PFSK-1 (cell line): ENCODE measurements around the gene FOLR2.

Source experiments
- POLR2AphosphoS5 ChIP-seq: IDR thresholded peaks from 2 replicates; pipeline ENCODE4 v1.6.1; 2012; ENCODE audit warnings: low read depth, mild to moderate bottlenecking, control low read depth, low read length, moderate library complexity
- SIN3A ChIP-seq: IDR thresholded peaks from 2 replicates; pipeline ENCODE4 v1.6.1; 2012; ENCODE audit warnings: mild to moderate bottlenecking, low read length, moderate library complexity, borderline replicate concordance; ENCODE audit not compliant: insufficient read depth
- TAF1 ChIP-seq: IDR thresholded peaks from 2 replicates; pipeline ENCODE4 v1.6.1; 2012; ENCODE audit warnings: low read length, control low read depth, borderline replicate concordance; ENCODE audit not compliant: insufficient read depth
- TF ChIP-seq, protein P1 (sequence below), 2 experiments: IDR thresholded peaks; 2 replicates each; pipeline versions ENCODE4 v1.6.1 to v1.8.0; 2011 to 2012; ENCODE audit warnings: low read depth in 2 of 2, low read length in 2 of 2, control low read depth in 1 of 2, inconsistent platforms in 1 of 2, mild to moderate bottlenecking in 1 of 2, moderate library complexity in 1 of 2; ENCODE audit not compliant: insufficient read depth in 1 of 2

GRCh38 chr11:72225411-72225951 is 8.9 kb downstream of the FOLR2 start:
- TF ChIP-seq TAF1 (no peak), POLR2AphosphoS5 (no peak), SIN3A (no peak)
- TF ChIP-seq, protein P1, sequence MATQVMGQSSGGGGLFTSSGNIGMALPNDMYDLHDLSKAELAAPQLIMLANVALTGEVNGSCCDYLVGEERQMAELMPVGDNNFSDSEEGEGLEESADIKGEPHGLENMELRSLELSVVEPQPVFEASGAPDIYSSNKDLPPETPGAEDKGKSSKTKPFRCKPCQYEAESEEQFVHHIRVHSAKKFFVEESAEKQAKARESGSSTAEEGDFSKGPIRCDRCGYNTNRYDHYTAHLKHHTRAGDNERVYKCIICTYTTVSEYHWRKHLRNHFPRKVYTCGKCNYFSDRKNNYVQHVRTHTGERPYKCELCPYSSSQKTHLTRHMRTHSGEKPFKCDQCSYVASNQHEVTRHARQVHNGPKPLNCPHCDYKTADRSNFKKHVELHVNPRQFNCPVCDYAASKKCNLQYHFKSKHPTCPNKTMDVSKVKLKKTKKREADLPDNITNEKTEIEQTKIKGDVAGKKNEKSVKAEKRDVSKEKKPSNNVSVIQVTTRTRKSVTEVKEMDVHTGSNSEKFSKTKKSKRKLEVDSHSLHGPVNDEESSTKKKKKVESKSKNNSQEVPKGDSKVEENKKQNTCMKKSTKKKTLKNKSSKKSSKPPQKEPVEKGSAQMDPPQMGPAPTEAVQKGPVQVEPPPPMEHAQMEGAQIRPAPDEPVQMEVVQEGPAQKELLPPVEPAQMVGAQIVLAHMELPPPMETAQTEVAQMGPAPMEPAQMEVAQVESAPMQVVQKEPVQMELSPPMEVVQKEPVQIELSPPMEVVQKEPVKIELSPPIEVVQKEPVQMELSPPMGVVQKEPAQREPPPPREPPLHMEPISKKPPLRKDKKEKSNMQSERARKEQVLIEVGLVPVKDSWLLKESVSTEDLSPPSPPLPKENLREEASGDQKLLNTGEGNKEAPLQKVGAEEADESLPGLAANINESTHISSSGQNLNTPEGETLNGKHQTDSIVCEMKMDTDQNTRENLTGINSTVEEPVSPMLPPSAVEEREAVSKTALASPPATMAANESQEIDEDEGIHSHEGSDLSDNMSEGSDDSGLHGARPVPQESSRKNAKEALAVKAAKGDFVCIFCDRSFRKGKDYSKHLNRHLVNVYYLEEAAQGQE (IDR thresholded peaks at IDR 0.05; ENCODE audit: insufficient read depth in 1 of 2, low read depth in 2 of 2, low read length in 2 of 2) = no peak
